ENCODE results near the gene HNF1A. TPM values are rescaled to one million over a fixed set of nuclear protein-coding genes. Genes with fewer than 3 reads are reported as not detected.

The HNF1A gene
- total RNA-seq, 1 donor, result not detected

GRCh38 chr12:120956579-120957300 lies 21.6 kb upstream of the HNF1A start:
- H3K4me3 ChIP-seq (ENCODE audit: low read depth, low read length), result no peak overlapping the region
- no peak for DNase-seq (ENCODE audit: low read depth)
- TF ChIP-seq CTCF (IDR thresholded peaks at IDR 0.05; ENCODE audit: insufficient read depth, low read depth, low read length), result no peak

DNA sequence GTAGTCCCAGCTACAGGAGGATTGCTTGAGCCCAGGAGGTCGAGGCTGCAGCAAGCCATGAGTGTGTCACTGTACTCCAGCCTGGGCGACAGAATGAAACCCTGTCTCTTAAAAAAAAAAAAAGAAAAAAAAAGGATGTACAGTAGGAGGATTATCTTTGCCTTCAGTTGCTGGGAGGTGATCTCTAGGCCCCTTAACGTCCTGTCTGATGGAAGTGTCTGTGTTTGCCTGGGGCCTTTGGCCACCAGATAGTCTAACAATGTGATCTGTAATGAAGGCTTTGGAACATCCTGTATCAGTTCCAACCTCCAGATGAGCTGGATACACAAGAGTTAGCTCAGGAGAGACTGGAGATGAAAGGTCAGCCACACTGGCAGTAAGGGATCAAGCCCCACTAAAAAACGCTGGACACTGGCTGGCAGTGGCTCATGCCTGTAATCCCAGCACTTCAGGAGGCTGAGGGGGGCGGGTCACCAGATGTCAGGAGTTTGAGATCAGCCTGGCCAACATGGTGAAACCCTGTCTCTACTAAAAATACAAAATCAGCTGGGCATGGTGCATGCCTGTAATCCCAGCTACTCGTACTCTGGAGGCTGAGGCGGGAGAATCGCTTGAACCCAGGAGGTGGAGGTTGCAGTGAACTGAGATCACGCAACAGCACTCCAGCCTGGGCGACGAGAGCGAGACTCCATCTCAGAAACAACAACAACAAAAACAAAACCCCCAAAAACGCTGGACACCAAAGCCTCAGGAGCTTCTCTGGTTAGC lies 19.0 kb upstream of the HNF1A start:
- no peak for DNase-seq (ENCODE audit: low read depth)
- no peak for TF ChIP-seq CTCF (IDR thresholded peaks at IDR 0.05; ENCODE audit: insufficient read depth, low read depth, low read length)
- no peak overlapping the region for H3K4me3 ChIP-seq (ENCODE audit: low read depth, low read length)

DNA sequence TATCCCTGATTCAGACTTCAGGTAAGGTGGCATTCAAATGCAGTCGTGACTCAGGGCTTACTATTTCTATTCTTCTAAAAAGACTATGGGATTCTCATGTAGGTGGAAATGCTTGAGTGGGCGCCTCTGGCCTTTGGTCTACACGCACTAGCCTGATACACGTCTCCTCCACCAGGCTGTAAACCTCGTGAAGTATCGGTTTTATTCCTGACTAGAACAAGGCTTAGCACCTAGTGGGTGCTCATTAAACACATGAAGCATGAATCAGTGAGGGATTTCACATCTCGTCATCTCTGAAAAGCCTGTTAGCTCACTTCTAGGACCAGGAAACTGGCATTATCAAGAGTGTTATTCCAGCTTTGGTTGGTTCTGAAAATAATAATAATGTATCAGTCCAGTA lies 17.7 kb upstream of the HNF1A start:
- DNase-seq (ENCODE audit: low read depth), result no peak
- TF ChIP-seq CTCF (IDR thresholded peaks at IDR 0.05; ENCODE audit: insufficient read depth, low read depth, low read length), result no peak
- no peak overlapping the region for H3K4me3 ChIP-seq (ENCODE audit: low read depth, low read length)

GRCh38 chr12:120961604-120962531 lies 16.5 kb upstream of the HNF1A start:
- no peak for DNase-seq (ENCODE audit: low read depth)
- TF ChIP-seq CTCF (IDR thresholded peaks at IDR 0.05; ENCODE audit: insufficient read depth, low read depth, low read length), result no peak
- no peak overlapping the region for H3K4me3 ChIP-seq (ENCODE audit: low read depth, low read length)

DNA sequence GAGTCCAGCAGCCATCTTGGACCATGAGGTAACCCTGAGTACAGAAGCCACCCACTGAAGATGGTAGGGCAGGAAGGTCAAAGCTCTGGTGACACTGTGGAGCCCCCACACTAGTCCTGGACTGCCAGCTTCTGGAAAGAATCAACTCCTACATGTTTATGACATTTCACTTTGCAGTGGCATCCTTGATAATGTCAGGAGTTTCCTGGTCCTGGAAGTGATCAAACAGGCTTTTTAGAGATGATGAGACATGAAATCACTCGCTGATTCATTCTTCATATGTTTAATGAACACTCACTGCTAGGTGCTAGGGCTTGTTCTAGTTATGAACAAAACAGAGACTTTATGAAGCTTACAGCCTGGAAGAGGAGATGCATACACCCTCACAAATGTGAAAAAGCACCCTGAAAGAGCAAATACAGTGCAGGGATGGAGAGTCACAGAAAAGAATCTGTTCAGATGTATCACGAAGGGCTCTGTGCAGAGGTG lies 15.8 kb upstream of the HNF1A start:
- DNase-seq (ENCODE audit: low read depth), result no peak

More for the DNA sequence above, 15.8 kb upstream of the HNF1A start:
- H3K4me3 ChIP-seq (ENCODE audit: low read depth, low read length), result no peak overlapping the region
- TF ChIP-seq CTCF (IDR thresholded peaks at IDR 0.05; ENCODE audit: insufficient read depth, low read depth, low read length), result no peak

Measured in fibroblast of villous mesenchyme (primary cell).